GM21786 (cell line): ENCODE results near the gene ARHGAP1.
A peak's percentile ranks its signal among the peaks of the same experiment; 100 is the strongest.

ENCODE experiments used
- ATAC-seq: cut with Tn5 transposase; IDR thresholded peaks from one replicate; pipeline ENCODE4 v1.9.1; 2021; ENCODE audit not compliant: unreplicated experiment

The ARHGAP1 gene

GRCh38 chr11:46700241-46701077 is at the start of gene ARHGAP1, which contains the start of gene ZNF408:
Gene ARHGAP1 (minus strand): TSS chr11:46700619. CDS start chr11:46696107, 4,512 bp downstream.
Gene ZNF408 (plus strand): TSS chr11:46701031. CDS start chr11:46701048, 17 bp downstream.
- peak; percentile 94 for ATAC-seq

DNA sequence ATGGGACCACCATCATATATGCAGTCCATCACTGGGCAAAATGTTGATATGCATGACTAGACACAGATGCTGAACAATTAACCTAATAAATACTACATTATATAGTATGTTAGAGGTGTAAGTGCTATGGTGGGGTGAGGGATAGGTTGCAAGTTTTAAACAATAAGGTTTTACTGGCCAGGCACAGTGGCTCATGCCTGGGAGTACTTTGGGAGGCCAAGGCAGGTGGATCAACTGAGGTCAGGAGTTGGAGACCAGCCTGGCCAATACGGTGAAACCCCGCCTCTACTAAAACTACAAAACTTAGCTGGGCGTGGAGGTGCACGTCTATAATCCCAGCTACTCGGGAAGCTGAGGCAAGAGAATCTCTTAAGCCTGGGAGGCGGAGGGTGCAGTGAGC is 46.7 kb upstream of the ARHGAP1 start:
- no peak for ATAC-seq

DNA sequence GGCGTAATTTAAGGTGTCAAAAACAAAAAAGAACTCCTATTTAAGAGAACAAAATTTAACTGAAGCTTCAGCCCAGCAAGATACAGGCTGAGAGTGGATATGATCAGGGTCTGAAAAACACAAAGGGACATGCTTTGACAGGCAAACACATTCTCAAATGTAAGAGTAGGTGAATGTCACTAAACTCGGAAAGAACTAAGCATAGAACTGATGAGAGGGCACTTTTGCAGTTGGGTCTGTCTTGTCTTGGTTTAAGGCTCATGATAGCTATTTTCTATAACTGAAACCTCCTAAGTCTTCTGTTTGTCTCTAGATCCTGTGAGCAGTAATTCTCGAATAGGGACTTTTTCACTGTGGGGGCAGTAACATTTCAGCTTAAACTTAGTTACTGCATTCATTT is 45.6 kb upstream of the ARHGAP1 start:
- ATAC-seq = no peak

GRCh38 chr11:46745328-46745727 is 44.9 kb upstream of the ARHGAP1 start:
- no peak for ATAC-seq

GRCh38 chr11:46743693-46744339 is 43.4 kb upstream of the ARHGAP1 start:
- no peak for ATAC-seq

DNA sequence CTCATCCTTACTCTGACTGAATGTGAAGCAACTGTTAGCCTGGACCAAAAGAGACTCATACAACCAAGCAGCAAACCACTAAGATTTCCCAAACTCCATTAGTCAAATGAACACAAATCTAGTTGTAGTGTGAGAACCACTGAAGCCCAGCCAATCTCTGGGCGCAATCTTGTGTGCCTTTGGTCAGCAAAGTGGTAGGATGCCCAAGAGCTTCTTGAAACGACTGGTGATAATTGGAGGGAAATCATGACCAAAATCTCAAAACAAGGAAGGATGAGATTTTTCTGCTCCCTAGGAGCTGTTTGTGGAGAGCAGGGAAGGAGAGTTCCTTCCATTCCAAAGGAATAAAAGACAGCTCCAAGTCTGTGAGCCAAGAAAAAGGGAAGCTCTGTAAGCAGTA is 42.6 kb upstream of the ARHGAP1 start:
- ATAC-seq = no peak

DNA sequence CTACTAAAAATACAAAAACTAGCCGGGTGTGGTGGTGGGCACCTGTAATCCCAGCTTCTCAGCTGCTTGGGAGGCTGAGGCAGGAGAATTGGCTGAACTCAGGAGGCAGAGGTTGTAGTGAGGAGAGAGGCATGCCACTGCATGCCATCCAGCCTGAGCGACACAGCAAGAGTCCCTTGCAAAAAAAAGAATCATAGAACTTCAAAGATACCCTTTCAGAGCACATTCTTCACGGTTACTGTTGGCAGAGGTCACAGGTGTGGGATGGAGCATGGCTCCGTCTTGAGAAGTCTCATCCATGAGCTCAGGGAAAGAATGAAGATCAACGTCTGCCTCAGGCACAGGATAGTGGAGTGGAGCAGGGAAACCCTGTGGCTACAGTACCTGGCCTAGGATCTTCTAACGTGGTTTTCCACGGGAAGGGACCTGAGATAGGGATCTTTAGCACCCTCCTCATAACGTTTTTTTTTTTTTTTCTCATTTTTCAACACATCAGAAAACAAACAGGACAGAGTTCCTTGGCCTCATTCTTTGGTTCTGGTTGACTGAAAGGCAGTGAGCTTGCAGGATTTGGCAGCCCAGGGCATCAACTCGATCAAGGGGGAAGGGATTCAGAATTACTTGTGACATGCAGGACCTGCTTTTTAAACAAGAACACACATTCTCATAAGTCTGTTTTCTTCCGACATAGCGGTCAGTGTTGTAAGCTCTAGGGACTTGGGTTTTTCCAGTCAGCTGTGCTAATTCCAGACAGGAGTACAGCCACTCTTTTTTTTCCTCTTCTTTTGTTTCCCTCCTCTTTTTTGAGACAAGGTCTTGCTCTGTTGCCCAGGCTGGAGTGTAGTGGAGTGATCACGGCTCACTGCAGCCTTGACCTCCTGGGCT is 41.4 kb upstream of the ARHGAP1 start:
- ATAC-seq = no peak

- ATAC-seq = no peak
These were observed 38.5 kb upstream of the ARHGAP1 start for GRCh38 chr11:46738887-46739286.

- no peak for ATAC-seq
These were observed 37.3 kb upstream of the ARHGAP1 start for GRCh38 chr11:46737699-46738098.

- no peak for ATAC-seq
These were observed 36.2 kb upstream of the ARHGAP1 start for GRCh38 chr11:46736615-46737014.

GRCh38 chr11:46736146-46736545 is 35.7 kb upstream of the ARHGAP1 start:
- ATAC-seq = no peak

DNA sequence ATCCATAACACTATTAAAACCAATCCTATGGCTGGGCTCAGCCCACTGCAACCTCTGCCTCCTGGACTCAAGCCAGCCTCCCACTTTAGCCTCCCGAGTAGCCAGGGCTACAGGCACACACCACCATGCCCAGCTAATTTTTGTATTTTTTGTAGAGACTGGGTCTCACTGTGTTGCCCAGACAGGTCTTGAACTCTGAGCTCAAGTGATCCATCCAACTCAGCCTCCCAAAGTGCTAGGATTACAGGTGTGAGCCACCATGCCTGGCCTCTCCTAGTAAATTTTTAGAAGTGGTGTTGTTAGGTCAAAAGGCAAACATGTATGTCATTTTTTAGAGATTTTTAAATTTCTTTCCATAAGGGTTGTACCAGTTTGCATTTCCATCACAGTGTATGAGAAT is 32.8 kb upstream of the ARHGAP1 start:
- ATAC-seq = no peak

GRCh38 chr11:46731545-46731944 is 31.1 kb upstream of the ARHGAP1 start:
- no peak for ATAC-seq

- no peak for ATAC-seq
These were observed 28.9 kb upstream of the ARHGAP1 start for GRCh38 chr11:46729110-46730027.

- no peak for ATAC-seq
These were observed 28.2 kb upstream of the ARHGAP1 start for GRCh38 chr11:46728659-46729040.

DNA sequence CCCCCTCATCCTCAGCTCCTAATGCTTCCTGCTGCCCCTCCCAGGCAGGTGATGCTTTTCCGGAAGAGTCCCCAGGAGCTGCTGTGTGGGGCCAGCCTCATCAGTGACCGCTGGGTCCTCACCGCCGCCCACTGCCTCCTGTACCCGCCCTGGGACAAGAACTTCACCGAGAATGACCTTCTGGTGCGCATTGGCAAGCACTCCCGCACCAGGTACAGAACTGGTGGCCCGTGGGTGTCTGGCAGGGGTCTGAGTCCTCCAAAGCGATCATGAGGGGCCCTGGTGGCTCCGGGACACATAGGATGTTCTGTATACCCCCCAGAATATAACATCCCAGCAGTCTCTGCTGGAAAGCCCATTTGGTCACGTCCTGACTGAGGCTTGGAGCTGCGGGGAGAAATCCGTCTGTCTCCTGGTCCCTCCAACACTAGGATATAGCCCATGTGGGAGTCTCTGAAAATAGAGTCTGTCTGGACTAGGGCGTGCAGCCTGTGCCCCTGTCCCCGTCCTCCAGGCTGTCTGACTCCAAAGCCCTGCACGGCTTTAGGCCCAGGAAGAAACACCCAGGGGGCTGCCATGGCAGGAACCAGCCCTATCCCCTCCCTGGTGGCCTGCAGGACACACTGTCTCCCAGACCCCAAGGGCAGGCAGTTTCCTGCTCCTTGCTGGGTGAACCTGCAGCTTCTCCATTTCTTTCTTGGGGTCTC is 27.7 kb upstream of the ARHGAP1 start:
- ATAC-seq = no peak

GRCh38 chr11:46726206-46726862 is 25.9 kb upstream of the ARHGAP1 start:
- ATAC-seq = no peak

GRCh38 chr11:46725338-46726205 is 25.2 kb upstream of the ARHGAP1 start:
- ATAC-seq = no peak
